Rectal smooth muscle tissue (tissue), 1 donor: ENCODE data around the gene ZNF69.
"Not testable (repeated sequence)": the region's sequence is repeated elsewhere in the genome, so short reads cannot be mapped to it uniquely, and the experiment has no call there.

Source experiments
- H3K27ac ChIP-seq: one replicate; pipeline ENCODE4 v1.7.0; 2013; ENCODE audit warnings: low read depth, low read length, inconsistent platforms
- H3K27me3 ChIP-seq: one replicate; pipeline ENCODE4 v1.7.0; 2013; ENCODE audit warnings: low read length; ENCODE audit not compliant: control insufficient read depth, insufficient read depth
- H3K36me3 ChIP-seq: one replicate; pipeline ENCODE4 v1.7.0; 2013; ENCODE audit warnings: low read length; ENCODE audit not compliant: control insufficient read depth, insufficient read depth
- H3K4me1 ChIP-seq: one replicate; pipeline ENCODE4 v1.7.0; 2013; ENCODE audit warnings: low read length; ENCODE audit not compliant: control insufficient read depth, insufficient read depth
- H3K4me3 ChIP-seq: one replicate; pipeline ENCODE4 v1.7.0; 2013; ENCODE audit warnings: low read length
- H3K9ac ChIP-seq: one replicate; pipeline ENCODE4 v1.7.0; 2013; ENCODE audit warnings: low read length

Gene ZNF69

GRCh38 chr19:11944656-11945055 is 57.1 kb downstream of the ZNF69 start:
- Histone ChIP-seq H3K4me3 (no peak overlapping the region), H3K9ac (no peak overlapping the region), H3K27me3 (no peaks in the 10 kb centered on the region), H3K27ac (no peak overlapping the region), H3K4me1 (no peaks in the 10 kb centered on the region), H3K36me3 (peaks cover 45% of the 10 kb centered on the region)

- Histone ChIP-seq H3K27me3 (no peaks in the 10 kb centered on the region), H3K4me1 (no peaks in the 10 kb centered on the region), H3K36me3 (peaks cover 53% of the 10 kb centered on the region), H3K27ac (no peak overlapping the region), H3K4me3 (peak overlapping the region; percentile 5), H3K9ac (no peak overlapping the region)
Observed at GRCh38 chr19:11948646-11949045, 61.1 kb downstream of the ZNF69 start.

- peaks cover 53% of the 10 kb centered on the region for H3K36me3 ChIP-seq
- no peak overlapping the region for H3K4me3 ChIP-seq
- H3K9ac ChIP-seq = no peak overlapping the region
Observed at GRCh38 chr19:11949201-11949600, 61.6 kb downstream of the ZNF69 start.

GRCh38 chr19:11949614-11950080 is 62.1 kb downstream of the ZNF69 start:
- not testable (repeated sequence) for H3K4me1 ChIP-seq, H3K27me3 ChIP-seq, H3K27ac ChIP-seq, H3K9ac ChIP-seq
- Histone ChIP-seq H3K4me3 (peak overlapping the region; percentile 27), H3K36me3 (peaks cover 50% of the 10 kb centered on the region)

More at GRCh38 chr19:11949201-11949600, 61.6 kb downstream of the ZNF69 start:
- H3K27ac ChIP-seq = no peak overlapping the region
- H3K27me3 ChIP-seq = no peaks in the 10 kb centered on the region
- H3K4me1 ChIP-seq = no peaks in the 10 kb centered on the region

GRCh38 chr19:11950312-11950711 is 62.7 kb downstream of the ZNF69 start:
- Histone ChIP-seq H3K27ac (no peak overlapping the region), H3K4me3 (no peak overlapping the region), H3K9ac (no peak overlapping the region), H3K27me3 (no peaks in the 10 kb centered on the region), H3K4me1 (no peaks in the 10 kb centered on the region), H3K36me3 (peaks cover 44% of the 10 kb centered on the region)
